Mucosa of rectum (tissue), 2 donors: ENCODE results near the gene OPA3.
"Not testable (repeated sequence)": the region's sequence is repeated elsewhere in the genome, so short reads cannot be mapped to it uniquely, and the experiment has no call there.

Experiments used
- H3K27ac ChIP-seq, 2 donors: one replicate each; pipeline ENCODE4 v1.7.0; 2013; ENCODE audit warnings: inconsistent platforms in 2 of 2, low read depth in 2 of 2, low read length in 2 of 2
- H3K27me3 ChIP-seq, 2 donors: one replicate each; pipeline ENCODE4 v1.7.0; 2013; ENCODE audit warnings: low read length in 2 of 2; ENCODE audit not compliant: control insufficient read depth in 2 of 2, insufficient read depth in 2 of 2
- H3K36me3 ChIP-seq, 2 donors: one replicate each; pipeline ENCODE4 v1.7.0; 2013; ENCODE audit warnings: low read length in 2 of 2; ENCODE audit not compliant: control insufficient read depth in 2 of 2, insufficient read depth in 2 of 2
- H3K4me1 ChIP-seq, 2 donors: one replicate each; pipeline ENCODE4 v1.7.0; 2013; ENCODE audit warnings: low read length in 2 of 2, mild to moderate bottlenecking in 1 of 2; ENCODE audit not compliant: control insufficient read depth in 2 of 2, insufficient read depth in 2 of 2
- H3K4me3 ChIP-seq, 2 donors: one replicate each; pipeline ENCODE4 v1.7.0; 2013; ENCODE audit warnings: low read length in 2 of 2
- H3K9ac ChIP-seq, 2 donors: one replicate each; pipeline ENCODE4 v1.7.0; 2013; ENCODE audit warnings: low read length in 2 of 2, low read depth in 1 of 2, mild to moderate bottlenecking in 1 of 2
- H3K9me3 ChIP-seq, 2 donors: one replicate each; pipeline ENCODE4 v1.7.0; 2013; ENCODE audit warnings: low read length in 2 of 2; ENCODE audit not compliant: control insufficient read depth in 2 of 2
- donor health status: healthy.
- donor health status: Normal muscosa, but diverticular disease.

The OPA3 gene

GRCh38 chr19:45615795-45616703 is 31.4 kb upstream of the OPA3 start:
- Histone ChIP-seq H3K9me3 (no peaks in the 10 kb centered on the region), H3K4me1 (peaks cover 16 to 23% of the 10 kb centered on the region in 2 donors), H3K27ac (peak overlapping the region; percentile 72 to 78), H3K36me3 (peaks cover 32 to 41% of the 10 kb centered on the region in 2 donors), H3K9ac (peak overlapping the region; percentile 20 to 57), H3K4me3 (peak overlapping the region; percentile 6 to 45), H3K27me3 (no peaks in the 10 kb centered on the region)

- not testable (repeated sequence) for H3K4me3 ChIP-seq, H3K9me3 ChIP-seq, H3K27me3 ChIP-seq
- Histone ChIP-seq H3K4me1 (peaks cover 16 to 23% of the 10 kb centered on the region in 2 donors), H3K9ac (peak overlapping the region in 1 of 2 donors; percentile 58), H3K36me3 (peaks cover 27 to 35% of the 10 kb centered on the region in 2 donors), H3K27ac (peak overlapping the region; percentile 95 to 96)
Observed at GRCh38 chr19:45615056-45615455, 30.5 kb upstream of the OPA3 start.

GRCh38 chr19:45613926-45614725 is 29.5 kb upstream of the OPA3 start:
- Histone ChIP-seq H3K36me3 (peaks cover 27 to 39% of the 10 kb centered on the region in 2 donors), H3K27ac (peak overlapping the region; percentile 95 to 96)

GRCh38 chr19:45608948-45609347 is 24.3 kb upstream of the OPA3 start:
- H3K4me1 ChIP-seq, result peaks cover 9 to 14% of the 10 kb centered on the region in 2 donors
- no peaks in the 10 kb centered on the region for H3K27me3 ChIP-seq
- H3K4me3 ChIP-seq, result no peak overlapping the region
- peaks cover 22 to 30% of the 10 kb centered on the region in 2 donors for H3K36me3 ChIP-seq
- no peak overlapping the region for H3K27ac ChIP-seq
- H3K9me3 ChIP-seq, result no peaks in the 10 kb centered on the region
- H3K9ac ChIP-seq, result no peak overlapping the region

More at GRCh38 chr19:45613926-45614725, 29.5 kb upstream of the OPA3 start:
- Histone ChIP-seq H3K9me3 (no peaks in the 10 kb centered on the region), H3K27me3 (no peaks in the 10 kb centered on the region), H3K4me1 (peaks cover 16 to 23% of the 10 kb centered on the region in 2 donors), H3K4me3 (peak overlapping the region; percentile 28 to 38), H3K9ac (peak overlapping the region; percentile 26 to 58)

GRCh38 chr19:45607071-45608029 is 22.7 kb upstream of the OPA3 start:
- Histone ChIP-seq H3K27ac (no peak overlapping the region), H3K4me3 (peak overlapping the region in 1 of 2 donors; percentile 26), H3K4me1 (peaks cover 5 to 9% of the 10 kb centered on the region in 2 donors), H3K27me3 (peaks cover 3 to 5% of the 10 kb centered on the region in 2 donors), H3K36me3 (peaks cover 12 to 19% of the 10 kb centered on the region in 2 donors), H3K9me3 (no peaks in the 10 kb centered on the region), H3K9ac (peak overlapping the region; percentile 14 to 23)

- H3K9me3 ChIP-seq, result no peaks in the 10 kb centered on the region
- no peaks in the 10 kb centered on the region for H3K36me3 ChIP-seq
- H3K9ac ChIP-seq, result no peak within 1 kb of the TSS
- H3K4me1 ChIP-seq, result peaks cover under 1 to 4% of the 10 kb centered on the region in 2 donors
- H3K4me3 ChIP-seq, result peak within 1 kb of the TSS in 1 of 2 donors; percentile 54
- no peak within 1 kb of the TSS for H3K27ac ChIP-seq
- peaks cover 47 to 53% of the 10 kb centered on the region in 2 donors for H3K27me3 ChIP-seq
Observed at GRCh38 chr19:45601524-45602374, 17.1 kb upstream of the OPA3 start, which contains the start of gene GPR4. Gene GPR4, minus strand, starts transcription at chr19:45602212. Its CDS starts 10,346 bp downstream, at chr19:45591866.

- Histone ChIP-seq H3K27ac (no peak overlapping the region), H3K27me3 (peaks cover 47 to 53% of the 10 kb centered on the region in 2 donors), H3K9ac (no peak overlapping the region), H3K9me3 (no peaks in the 10 kb centered on the region), H3K4me1 (peaks cover 0 to 4% of the 10 kb centered on the region in 2 donors), H3K36me3 (no peaks in the 10 kb centered on the region), H3K4me3 (no peak overlapping the region)
Observed at GRCh38 chr19:45601115-45601514, 16.5 kb upstream of the OPA3 start.

GRCh38 chr19:45600340-45600885 is 15.8 kb upstream of the OPA3 start:
- H3K36me3 ChIP-seq, result no peaks in the 10 kb centered on the region
- no peak overlapping the region for H3K9ac ChIP-seq
- H3K27ac ChIP-seq, result no peak overlapping the region
- H3K4me3 ChIP-seq, result no peak overlapping the region
- H3K9me3 ChIP-seq, result no peaks in the 10 kb centered on the region
- peaks cover 50 to 53% of the 10 kb centered on the region in 2 donors for H3K27me3 ChIP-seq
- peaks cover 0 to 4% of the 10 kb centered on the region in 2 donors for H3K4me1 ChIP-seq
